NCI-H128 (cell line): ENCODE data around the gene OSBPL1A.

Experiments used
- DNase-seq: peaks from one replicate; lab custom pipeline; 2025; ENCODE audit not compliant: unreplicated experiment; lab: John Stamatoyannopoulos, UW

The OSBPL1A gene

GRCh38 chr18:24230766-24231165 lies 166.9 kb downstream of the OSBPL1A start:
- no peak for DNase-seq

GRCh38 chr18:24228667-24229041 lies 169.0 kb downstream of the OSBPL1A start:
- DNase-seq: no peak

- no peak for DNase-seq
Observed at GRCh38 chr18:24227977-24228666, 169.5 kb downstream of the OSBPL1A start.

- DNase-seq: no peak
Observed at GRCh38 chr18:24220318-24220688, 177.3 kb downstream of the OSBPL1A start.

- no peak for DNase-seq
Observed at GRCh38 chr18:24219561-24220317, 177.9 kb downstream of the OSBPL1A start.

GRCh38 chr18:24214913-24215312 lies 182.7 kb downstream of the OSBPL1A start:
- DNase-seq: no peak

- DNase-seq: no peak
Observed at GRCh38 chr18:24214144-24214543, 183.5 kb downstream of the OSBPL1A start.

- no peak for DNase-seq
Observed at GRCh38 chr18:24212939-24213338, 184.7 kb downstream of the OSBPL1A start.

GRCh38 chr18:24209558-24209957 lies 188.1 kb downstream of the OSBPL1A start:
- no peak for DNase-seq

GRCh38 chr18:24208270-24209035 lies 189.2 kb downstream of the OSBPL1A start:
- DNase-seq: no peak

- DNase-seq: no peak
Observed at GRCh38 chr18:24204904-24205303, 192.7 kb downstream of the OSBPL1A start.

GRCh38 chr18:24201699-24202687 lies 195.6 kb downstream of the OSBPL1A start:
- DNase-seq: no peak

- DNase-seq: no peak
Observed at GRCh38 chr18:24200494-24201290, 196.9 kb downstream of the OSBPL1A start.

GRCh38 chr18:24199372-24199962 lies 198.2 kb downstream of the OSBPL1A start:
- no peak for DNase-seq

GRCh38 chr18:24198461-24198860 lies 199.2 kb downstream of the OSBPL1A start:
- DNase-seq: no peak

GRCh38 chr18:24197412-24197811 lies 200.2 kb downstream of the OSBPL1A start:
- no peak for DNase-seq

GRCh38 chr18:24196764-24197163 lies 200.9 kb downstream of the OSBPL1A start:
- DNase-seq: no peak

GRCh38 chr18:24195296-24196053 lies 202.1 kb downstream of the OSBPL1A start:
- no peak for DNase-seq

- no peak for DNase-seq
Observed at GRCh38 chr18:24190590-24190989, 207.0 kb downstream of the OSBPL1A start.
